Ovary (tissue), 3 donors: ENCODE data around the gene ATP6V0A1.

Source experiments
- POLR2A ChIP-seq: fragments of 450-650 bp; IDR thresholded peaks from one replicate; pipeline ENCODE4 v1.6.1; 2017; ENCODE audit warnings: antibody characterized with exemption, mild to moderate bottlenecking, moderate library complexity
- TF ChIP-seq, protein P1 (sequence below), 3 donors: fragments of 450-650 bp in 2 of 3; fragments of 200-600 bp in 1 of 3; IDR thresholded peaks; one replicate each; pipeline versions ENCODE4 v1.5.1 to v1.8.0; 2016 to 2022; ENCODE audit warnings: antibody characterized with exemption in 3 of 3, mild to moderate bottlenecking in 1 of 3
- donor health status: DM: no; HTN: no; CAD: no.

DNA sequence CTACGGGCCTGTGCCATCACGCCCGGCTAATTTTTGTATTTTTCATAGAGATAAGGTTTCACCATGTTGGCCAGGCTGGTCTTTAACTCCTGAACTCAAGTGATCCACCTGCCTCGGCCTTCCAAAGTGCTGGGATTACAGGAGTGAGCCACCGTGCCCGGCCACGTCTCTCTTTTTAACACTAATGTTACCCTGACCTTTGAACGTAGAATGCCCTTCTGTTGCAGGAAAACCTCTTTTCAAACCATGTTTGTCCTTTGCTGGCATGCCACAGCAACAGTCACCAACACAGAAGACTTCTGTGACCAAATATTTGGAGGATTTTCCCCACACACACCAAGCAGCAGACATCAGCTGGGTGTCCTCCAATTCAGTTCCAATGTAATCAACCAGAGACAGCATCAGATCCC lies 86.2 kb downstream of the ATP6V0A1 start:
- no peak for TF ChIP-seq POLR2A
- TF ChIP-seq, protein P1, sequence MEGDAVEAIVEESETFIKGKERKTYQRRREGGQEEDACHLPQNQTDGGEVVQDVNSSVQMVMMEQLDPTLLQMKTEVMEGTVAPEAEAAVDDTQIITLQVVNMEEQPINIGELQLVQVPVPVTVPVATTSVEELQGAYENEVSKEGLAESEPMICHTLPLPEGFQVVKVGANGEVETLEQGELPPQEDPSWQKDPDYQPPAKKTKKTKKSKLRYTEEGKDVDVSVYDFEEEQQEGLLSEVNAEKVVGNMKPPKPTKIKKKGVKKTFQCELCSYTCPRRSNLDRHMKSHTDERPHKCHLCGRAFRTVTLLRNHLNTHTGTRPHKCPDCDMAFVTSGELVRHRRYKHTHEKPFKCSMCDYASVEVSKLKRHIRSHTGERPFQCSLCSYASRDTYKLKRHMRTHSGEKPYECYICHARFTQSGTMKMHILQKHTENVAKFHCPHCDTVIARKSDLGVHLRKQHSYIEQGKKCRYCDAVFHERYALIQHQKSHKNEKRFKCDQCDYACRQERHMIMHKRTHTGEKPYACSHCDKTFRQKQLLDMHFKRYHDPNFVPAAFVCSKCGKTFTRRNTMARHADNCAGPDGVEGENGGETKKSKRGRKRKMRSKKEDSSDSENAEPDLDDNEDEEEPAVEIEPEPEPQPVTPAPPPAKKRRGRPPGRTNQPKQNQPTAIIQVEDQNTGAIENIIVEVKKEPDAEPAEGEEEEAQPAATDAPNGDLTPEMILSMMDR (IDR thresholded peaks at IDR 0.05): no peak
